Keratinocyte (primary cell): ENCODE data around the gene PIK3AP1.

Experiments
- CTCF ChIP-seq, 3 experiments: IDR thresholded peaks in 1 of 3; conservative IDR thresholded peaks in 1 of 3; optimal IDR thresholded peaks in 1 of 3; 2 replicates in 2 of 3; 3 replicates in 1 of 3; pipeline versions ENCODE3 to v1.5.1; 2011; ENCODE audit warnings: low read length in 3 of 3, mild to moderate bottlenecking in 3 of 3, moderate library complexity in 2 of 3, control low read depth in 1 of 3, inconsistent platforms in 1 of 3; ENCODE audit not compliant: insufficient read depth in 2 of 3; ENCODE audit errors: extremely low read depth in 1 of 3
- EZH2 ChIP-seq: IDR thresholded peaks from one replicate; pipeline ENCODE4 v1.6.1; 2012; ENCODE audit warnings: inconsistent platforms, mild to moderate bottlenecking, low read length, moderate library complexity

GRCh38 chr10:96573036-96573435, 147.3 kb downstream of the PIK3AP1 start:
- TF ChIP-seq CTCF (optimal IDR thresholded peaks at IDR 0.05 in 1 of 3, IDR thresholded peaks at IDR 0.05 in 1 of 3, conservative IDR thresholded peaks at IDR 0.05 in 1 of 3; ENCODE audit: extremely low read depth in 1 of 3, insufficient read depth in 2 of 3, low read length in 3 of 3): no peak
- no peak for TF ChIP-seq EZH2
